Measurements from ENCODE around the gene AVEN.

DNA sequence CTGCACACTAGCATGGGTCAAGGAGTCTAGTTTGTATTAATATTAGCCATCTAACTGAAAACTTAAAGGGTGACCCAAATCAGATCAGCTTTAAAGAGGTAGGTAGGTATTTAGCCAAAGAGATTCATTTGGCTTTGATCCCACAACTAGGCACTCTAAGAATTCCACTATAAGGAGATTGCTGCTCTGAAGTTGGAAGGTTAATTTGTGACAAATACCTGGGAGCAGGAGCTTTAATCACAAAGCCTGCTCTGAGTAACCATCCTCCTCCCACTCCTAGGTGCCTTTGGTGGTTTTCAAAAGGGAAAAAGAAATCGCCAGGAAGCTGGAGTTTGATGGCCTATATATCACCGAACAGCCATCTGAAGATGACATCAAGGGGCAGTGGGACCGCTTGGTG is 191.0 kb downstream of the AVEN start:
- no peak for TF ChIP-seq RAD21 (IDR thresholded peaks at IDR 0.05 in 1 of 2, conservative IDR thresholded peaks at IDR 0.05 in 1 of 2; ENCODE audit: low read depth in 2 of 2, low read length in 2 of 2)
- TF ChIP-seq, protein P1, sequence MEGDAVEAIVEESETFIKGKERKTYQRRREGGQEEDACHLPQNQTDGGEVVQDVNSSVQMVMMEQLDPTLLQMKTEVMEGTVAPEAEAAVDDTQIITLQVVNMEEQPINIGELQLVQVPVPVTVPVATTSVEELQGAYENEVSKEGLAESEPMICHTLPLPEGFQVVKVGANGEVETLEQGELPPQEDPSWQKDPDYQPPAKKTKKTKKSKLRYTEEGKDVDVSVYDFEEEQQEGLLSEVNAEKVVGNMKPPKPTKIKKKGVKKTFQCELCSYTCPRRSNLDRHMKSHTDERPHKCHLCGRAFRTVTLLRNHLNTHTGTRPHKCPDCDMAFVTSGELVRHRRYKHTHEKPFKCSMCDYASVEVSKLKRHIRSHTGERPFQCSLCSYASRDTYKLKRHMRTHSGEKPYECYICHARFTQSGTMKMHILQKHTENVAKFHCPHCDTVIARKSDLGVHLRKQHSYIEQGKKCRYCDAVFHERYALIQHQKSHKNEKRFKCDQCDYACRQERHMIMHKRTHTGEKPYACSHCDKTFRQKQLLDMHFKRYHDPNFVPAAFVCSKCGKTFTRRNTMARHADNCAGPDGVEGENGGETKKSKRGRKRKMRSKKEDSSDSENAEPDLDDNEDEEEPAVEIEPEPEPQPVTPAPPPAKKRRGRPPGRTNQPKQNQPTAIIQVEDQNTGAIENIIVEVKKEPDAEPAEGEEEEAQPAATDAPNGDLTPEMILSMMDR (IDR thresholded peaks at IDR 0.05; ENCODE audit: control extremely low read depth in 1 of 3, insufficient read depth in 1 of 3, low read depth in 1 of 3, low read length in 3 of 3) = no peak
- no peak for TF ChIP-seq CEBPB (IDR thresholded peaks at IDR 0.05; ENCODE audit: low read depth, low read length)
- TF ChIP-seq POLR2A (IDR thresholded peaks at IDR 0.05; ENCODE audit: control extremely low read depth in 1 of 2, low read depth in 2 of 2, low read length in 2 of 2) = no peak
- TF ChIP-seq, protein P2, sequence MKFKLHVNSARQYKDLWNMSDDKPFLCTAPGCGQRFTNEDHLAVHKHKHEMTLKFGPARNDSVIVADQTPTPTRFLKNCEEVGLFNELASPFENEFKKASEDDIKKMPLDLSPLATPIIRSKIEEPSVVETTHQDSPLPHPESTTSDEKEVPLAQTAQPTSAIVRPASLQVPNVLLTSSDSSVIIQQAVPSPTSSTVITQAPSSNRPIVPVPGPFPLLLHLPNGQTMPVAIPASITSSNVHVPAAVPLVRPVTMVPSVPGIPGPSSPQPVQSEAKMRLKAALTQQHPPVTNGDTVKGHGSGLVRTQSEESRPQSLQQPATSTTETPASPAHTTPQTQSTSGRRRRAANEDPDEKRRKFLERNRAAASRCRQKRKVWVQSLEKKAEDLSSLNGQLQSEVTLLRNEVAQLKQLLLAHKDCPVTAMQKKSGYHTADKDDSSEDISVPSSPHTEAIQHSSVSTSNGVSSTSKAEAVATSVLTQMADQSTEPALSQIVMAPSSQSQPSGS (IDR thresholded peaks at IDR 0.05; ENCODE audit: low read length) = no peak
- no peak for TF ChIP-seq ZNF274 (IDR thresholded peaks at IDR 0.05; ENCODE audit: borderline replicate concordance, extremely low read depth, low read length)
- no peak for TF ChIP-seq SIN3A (conservative IDR thresholded peaks at IDR 0.05 in 1 of 2, IDR thresholded peaks at IDR 0.05 in 1 of 2; ENCODE audit: low read depth in 1 of 2, low read length in 2 of 2)
- TF ChIP-seq EZH2 (IDR thresholded peaks at IDR 0.05; ENCODE audit: low read depth, low read length, severe bottlenecking) = no peak
- TF ChIP-seq, protein P3, sequence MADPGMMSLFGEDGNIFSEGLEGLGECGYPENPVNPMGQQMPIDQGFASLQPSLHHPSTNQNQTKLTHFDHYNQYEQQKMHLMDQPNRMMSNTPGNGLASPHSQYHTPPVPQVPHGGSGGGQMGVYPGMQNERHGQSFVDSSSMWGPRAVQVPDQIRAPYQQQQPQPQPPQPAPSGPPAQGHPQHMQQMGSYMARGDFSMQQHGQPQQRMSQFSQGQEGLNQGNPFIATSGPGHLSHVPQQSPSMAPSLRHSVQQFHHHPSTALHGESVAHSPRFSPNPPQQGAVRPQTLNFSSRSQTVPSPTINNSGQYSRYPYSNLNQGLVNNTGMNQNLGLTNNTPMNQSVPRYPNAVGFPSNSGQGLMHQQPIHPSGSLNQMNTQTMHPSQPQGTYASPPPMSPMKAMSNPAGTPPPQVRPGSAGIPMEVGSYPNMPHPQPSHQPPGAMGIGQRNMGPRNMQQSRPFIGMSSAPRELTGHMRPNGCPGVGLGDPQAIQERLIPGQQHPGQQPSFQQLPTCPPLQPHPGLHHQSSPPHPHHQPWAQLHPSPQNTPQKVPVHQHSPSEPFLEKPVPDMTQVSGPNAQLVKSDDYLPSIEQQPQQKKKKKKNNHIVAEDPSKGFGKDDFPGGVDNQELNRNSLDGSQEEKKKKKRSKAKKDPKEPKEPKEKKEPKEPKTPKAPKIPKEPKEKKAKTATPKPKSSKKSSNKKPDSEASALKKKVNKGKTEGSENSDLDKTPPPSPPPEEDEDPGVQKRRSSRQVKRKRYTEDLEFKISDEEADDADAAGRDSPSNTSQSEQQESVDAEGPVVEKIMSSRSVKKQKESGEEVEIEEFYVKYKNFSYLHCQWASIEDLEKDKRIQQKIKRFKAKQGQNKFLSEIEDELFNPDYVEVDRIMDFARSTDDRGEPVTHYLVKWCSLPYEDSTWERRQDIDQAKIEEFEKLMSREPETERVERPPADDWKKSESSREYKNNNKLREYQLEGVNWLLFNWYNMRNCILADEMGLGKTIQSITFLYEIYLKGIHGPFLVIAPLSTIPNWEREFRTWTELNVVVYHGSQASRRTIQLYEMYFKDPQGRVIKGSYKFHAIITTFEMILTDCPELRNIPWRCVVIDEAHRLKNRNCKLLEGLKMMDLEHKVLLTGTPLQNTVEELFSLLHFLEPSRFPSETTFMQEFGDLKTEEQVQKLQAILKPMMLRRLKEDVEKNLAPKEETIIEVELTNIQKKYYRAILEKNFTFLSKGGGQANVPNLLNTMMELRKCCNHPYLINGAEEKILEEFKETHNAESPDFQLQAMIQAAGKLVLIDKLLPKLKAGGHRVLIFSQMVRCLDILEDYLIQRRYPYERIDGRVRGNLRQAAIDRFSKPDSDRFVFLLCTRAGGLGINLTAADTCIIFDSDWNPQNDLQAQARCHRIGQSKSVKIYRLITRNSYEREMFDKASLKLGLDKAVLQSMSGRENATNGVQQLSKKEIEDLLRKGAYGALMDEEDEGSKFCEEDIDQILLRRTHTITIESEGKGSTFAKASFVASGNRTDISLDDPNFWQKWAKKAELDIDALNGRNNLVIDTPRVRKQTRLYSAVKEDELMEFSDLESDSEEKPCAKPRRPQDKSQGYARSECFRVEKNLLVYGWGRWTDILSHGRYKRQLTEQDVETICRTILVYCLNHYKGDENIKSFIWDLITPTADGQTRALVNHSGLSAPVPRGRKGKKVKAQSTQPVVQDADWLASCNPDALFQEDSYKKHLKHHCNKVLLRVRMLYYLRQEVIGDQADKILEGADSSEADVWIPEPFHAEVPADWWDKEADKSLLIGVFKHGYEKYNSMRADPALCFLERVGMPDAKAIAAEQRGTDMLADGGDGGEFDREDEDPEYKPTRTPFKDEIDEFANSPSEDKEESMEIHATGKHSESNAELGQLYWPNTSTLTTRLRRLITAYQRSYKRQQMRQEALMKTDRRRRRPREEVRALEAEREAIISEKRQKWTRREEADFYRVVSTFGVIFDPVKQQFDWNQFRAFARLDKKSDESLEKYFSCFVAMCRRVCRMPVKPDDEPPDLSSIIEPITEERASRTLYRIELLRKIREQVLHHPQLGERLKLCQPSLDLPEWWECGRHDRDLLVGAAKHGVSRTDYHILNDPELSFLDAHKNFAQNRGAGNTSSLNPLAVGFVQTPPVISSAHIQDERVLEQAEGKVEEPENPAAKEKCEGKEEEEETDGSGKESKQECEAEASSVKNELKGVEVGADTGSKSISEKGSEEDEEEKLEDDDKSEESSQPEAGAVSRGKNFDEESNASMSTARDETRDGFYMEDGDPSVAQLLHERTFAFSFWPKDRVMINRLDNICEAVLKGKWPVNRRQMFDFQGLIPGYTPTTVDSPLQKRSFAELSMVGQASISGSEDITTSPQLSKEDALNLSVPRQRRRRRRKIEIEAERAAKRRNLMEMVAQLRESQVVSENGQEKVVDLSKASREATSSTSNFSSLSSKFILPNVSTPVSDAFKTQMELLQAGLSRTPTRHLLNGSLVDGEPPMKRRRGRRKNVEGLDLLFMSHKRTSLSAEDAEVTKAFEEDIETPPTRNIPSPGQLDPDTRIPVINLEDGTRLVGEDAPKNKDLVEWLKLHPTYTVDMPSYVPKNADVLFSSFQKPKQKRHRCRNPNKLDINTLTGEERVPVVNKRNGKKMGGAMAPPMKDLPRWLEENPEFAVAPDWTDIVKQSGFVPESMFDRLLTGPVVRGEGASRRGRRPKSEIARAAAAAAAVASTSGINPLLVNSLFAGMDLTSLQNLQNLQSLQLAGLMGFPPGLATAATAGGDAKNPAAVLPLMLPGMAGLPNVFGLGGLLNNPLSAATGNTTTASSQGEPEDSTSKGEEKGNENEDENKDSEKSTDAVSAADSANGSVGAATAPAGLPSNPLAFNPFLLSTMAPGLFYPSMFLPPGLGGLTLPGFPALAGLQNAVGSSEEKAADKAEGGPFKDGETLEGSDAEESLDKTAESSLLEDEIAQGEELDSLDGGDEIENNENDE (IDR thresholded peaks at IDR 0.05; ENCODE audit: insufficient replicate concordance, low read length) = no peak
- TF ChIP-seq TCF12 (IDR thresholded peaks at IDR 0.05; ENCODE audit: low read depth, low read length) = no peak
- TF ChIP-seq ASH2L (IDR thresholded peaks at IDR 0.05; ENCODE audit: low read length) = no peak
- TF ChIP-seq EP300 (IDR thresholded peaks at IDR 0.05; ENCODE audit: borderline replicate concordance in 1 of 2, low read depth in 2 of 2, low read length in 2 of 2) = no peak

Measured in H1 (cell line).